HFF-Myc (cell line): ENCODE results near the gene KIF26A.

ENCODE experiments used
- DNase-seq: peaks from one replicate; pipeline ENCODE4 v3.0.0-alpha.2; 2011; ENCODE audit warnings: low read depth; ENCODE audit errors: extremely low read depth
- H3K4me3 ChIP-seq: replicated peaks from 2 replicates; pipeline ENCODE4 v1.5.1; 2011; ENCODE audit warnings: low read depth, mild to moderate bottlenecking, control low read depth, low read length
- TF ChIP-seq, protein P1 (sequence below): IDR thresholded peaks from 2 replicates; pipeline ENCODE4 v1.5.1; 2012; ENCODE audit warnings: mild to moderate bottlenecking, low read depth, low read length, control low read depth; ENCODE audit errors: missing control alignments

KIF26A gene

DNA sequence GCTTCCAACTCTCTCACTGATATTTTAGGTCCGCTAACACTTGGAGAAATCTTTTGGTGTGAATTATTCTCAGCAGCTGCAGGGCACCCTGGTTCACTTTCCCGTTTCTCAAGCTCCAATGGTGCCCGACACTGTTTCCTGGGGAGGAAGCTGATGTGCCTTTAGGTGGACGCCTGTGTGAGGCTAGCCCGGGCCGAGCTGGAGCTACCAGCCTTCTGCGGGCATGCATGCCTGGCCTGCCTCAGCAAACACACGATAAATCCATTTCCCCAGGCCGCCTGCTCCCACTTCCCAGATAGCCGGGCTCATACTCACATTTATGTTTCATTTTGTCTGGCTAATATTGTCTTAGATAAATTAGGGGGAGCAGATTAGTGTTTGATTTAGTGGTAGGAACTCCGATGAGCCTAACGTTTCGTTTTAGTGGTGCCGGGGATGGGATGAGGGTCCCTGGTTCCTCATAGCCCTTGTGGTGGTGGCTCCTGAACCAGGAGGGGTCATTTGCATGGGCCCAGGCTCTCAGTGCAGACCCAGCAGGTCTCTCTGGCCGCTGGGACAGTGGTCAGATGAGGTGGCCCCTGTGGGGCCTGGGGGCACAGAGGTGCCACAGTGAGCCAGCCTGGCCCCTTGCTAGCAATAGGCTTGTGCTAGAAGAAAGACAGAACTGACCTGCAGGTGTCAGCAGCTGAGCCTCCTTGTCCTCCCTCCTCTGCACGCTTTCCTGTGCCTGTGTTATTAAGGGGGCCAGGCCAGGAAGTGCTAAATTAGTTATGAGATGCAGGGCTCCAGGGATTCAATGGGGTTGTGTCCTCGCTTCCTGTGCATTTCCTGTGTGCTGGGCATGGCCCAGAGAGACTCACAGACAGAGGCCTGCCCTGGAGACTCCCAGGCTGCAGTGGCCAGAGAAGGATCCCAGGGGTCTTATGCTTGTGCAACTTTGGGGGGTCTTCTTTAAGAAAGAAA lies 88.3 kb downstream of the KIF26A start:
- TF ChIP-seq, protein P1, sequence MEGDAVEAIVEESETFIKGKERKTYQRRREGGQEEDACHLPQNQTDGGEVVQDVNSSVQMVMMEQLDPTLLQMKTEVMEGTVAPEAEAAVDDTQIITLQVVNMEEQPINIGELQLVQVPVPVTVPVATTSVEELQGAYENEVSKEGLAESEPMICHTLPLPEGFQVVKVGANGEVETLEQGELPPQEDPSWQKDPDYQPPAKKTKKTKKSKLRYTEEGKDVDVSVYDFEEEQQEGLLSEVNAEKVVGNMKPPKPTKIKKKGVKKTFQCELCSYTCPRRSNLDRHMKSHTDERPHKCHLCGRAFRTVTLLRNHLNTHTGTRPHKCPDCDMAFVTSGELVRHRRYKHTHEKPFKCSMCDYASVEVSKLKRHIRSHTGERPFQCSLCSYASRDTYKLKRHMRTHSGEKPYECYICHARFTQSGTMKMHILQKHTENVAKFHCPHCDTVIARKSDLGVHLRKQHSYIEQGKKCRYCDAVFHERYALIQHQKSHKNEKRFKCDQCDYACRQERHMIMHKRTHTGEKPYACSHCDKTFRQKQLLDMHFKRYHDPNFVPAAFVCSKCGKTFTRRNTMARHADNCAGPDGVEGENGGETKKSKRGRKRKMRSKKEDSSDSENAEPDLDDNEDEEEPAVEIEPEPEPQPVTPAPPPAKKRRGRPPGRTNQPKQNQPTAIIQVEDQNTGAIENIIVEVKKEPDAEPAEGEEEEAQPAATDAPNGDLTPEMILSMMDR: no peak
- no peak overlapping the region for H3K4me3 ChIP-seq
- DNase-seq: no peak

DNA sequence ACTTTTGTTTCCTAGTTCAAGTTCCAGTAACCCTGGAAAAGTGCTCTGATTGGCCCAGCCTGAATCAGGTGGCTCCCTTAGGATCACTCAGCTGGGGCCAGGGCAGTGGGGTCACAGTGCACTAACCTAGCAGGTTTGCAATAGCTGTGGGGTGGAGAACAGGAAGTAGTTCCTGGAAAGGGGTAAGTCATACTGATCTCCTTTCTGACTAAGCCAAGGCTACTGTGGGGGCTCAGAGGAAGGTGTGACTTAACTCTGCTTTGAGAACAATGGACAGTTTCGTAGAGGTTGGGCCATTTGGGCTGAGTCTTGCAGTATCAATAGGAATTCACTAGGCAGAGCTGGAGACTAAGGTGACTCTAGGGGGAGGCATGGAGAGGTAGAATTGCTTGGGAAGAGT lies 89.4 kb downstream of the KIF26A start:
- DNase-seq: no peak
- no peak overlapping the region for H3K4me3 ChIP-seq
- TF ChIP-seq, protein P1: no peak

DNA sequence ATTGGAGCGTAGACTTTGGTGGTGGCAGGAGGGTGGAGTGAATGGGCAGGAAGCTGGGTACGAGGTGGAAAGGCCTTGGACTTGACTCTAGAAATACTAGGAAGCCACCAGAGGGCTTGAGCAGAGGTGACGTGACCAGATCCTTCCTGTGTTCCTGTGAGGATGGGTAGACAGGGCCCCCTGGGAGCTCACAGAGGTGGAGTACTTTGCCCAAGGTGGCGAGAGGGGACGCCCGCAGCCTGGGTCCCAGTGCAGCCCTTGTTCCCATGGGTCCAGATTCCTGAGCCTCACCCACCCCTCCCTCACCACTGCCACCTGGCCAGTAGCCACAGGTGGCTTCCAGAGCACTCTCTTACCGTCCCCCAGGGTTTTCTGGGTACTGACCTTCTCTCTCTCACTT lies 89.8 kb downstream of the KIF26A start:
- H3K4me3 ChIP-seq: no peak overlapping the region
- TF ChIP-seq, protein P1: no peak

DNA sequence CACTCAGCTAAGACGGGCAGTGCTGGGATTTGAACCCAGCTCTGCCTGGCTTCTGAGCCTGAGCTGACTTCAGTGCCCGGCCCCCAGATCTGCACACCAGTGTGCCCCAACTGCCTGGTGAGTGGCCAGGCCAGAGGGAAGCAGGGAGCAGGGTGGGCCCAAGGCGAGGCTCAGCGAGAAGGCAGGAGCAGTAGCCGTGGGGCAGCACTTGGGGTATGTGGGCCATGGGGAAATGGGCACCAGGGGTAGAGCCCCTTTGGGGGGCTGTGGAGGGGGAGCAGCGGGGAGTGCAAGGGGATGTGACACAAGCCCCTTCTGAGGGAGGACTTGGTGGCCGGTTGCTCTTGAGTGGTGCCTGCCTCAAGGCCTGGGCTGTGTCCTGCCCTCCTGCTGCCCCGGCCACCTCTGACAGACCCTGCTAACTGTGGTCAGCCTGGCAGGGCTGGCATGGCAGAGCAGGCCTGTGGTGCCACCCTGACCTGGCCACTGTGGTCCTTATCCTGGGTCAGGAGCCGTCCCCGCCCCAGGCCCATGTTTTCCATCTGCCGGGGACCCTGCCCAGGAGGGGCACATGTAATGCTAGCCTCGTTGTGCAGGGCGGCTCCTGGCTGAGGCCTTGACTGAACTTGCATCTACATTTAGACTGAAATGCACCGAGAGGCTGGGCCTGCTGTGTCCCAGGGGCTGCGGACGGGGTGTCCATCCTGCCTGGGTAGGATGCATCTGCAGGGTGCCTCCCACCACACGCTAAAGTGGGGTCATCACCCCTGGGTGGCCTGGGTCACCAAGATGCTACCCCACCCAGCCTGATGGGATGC lies 90.5 kb downstream of the KIF26A start:
- TF ChIP-seq, protein P1: no peak
- no peak overlapping the region for H3K4me3 ChIP-seq
- no peak for DNase-seq

More for the DNA sequence above, 89.8 kb downstream of the KIF26A start:
- no peak for DNase-seq

DNA sequence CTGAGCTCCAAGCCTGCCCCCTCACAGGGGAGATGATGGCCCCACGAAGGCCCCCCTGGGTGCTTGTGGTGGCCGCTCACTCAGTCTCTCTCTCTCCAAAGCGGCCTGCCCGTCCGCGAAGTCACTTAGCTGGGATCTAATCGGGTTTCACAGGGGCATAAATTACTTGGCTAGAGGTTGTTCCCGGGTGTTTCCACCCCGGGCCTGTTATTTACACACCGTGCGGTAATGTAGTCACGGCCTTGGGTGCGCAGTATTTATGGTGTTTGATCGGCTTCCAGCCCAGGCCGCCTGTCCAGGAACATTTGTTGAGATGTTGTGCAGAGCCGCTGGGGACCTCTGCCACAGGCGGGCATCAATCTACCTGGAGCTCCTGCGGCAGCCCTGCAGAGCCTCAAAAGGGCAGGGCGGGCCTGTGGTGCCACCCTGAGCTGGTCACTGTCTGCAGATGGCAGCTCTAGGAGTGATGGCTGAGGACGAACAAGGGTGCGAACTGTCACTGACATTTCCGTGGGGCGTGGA lies 91.2 kb downstream of the KIF26A start:
- TF ChIP-seq, protein P1: no peak
- no peak for DNase-seq

DNA sequence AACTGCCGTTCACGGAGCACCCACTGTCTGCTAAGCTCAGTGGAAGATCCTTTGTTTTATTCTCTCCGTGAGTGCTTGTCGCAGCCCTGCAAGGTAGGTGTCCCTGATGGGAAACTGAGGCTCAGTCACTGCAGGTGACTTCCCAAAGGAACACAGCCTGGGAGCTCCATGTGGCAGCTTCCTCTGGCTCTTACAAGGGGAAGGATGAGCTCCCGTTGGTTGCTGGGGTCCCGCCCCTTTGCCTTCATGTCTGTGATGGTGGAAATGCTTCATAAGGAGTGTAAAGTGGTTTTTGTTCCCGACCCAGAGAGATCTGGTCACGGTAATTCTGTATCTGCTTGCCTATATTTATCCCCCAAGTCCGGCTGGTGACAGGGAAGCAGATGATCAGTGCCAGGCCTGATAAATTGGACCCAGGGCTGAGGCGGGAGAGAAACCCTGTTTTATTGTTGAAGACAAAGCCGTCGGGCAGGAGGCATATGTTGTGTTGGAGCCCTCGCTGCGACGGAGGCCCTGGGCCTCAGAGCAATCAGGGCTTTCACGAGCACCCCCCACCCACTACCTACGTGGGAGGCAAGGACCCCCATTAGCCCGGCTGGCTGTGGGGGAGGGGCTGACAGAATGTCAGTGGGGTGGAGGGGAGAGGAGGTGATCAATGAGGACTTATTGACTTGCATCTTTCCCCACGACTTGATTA lies 91.9 kb downstream of the KIF26A start:
- no peak overlapping the region for H3K4me3 ChIP-seq
- no peak for DNase-seq
- TF ChIP-seq, protein P1: no peak

More for the DNA sequence above, 91.2 kb downstream of the KIF26A start:
- H3K4me3 ChIP-seq: no peak overlapping the region
